Measurements from ENCODE around the gene MRPL41. TPM values are rescaled to one million over a fixed set of nuclear protein-coding genes. Genes with fewer than 3 reads are reported as not detected.
A peak's percentile ranks its signal among the peaks of the same experiment; 100 is the strongest.
"Not testable (repeated sequence)": the region's sequence is repeated elsewhere in the genome, so short reads cannot be mapped to it uniquely, and the experiment has no call there.

MRPL41 gene
- total and polyA plus RNA-seq, 2 donors = 33.3 to 84.3 TPM

DNA sequence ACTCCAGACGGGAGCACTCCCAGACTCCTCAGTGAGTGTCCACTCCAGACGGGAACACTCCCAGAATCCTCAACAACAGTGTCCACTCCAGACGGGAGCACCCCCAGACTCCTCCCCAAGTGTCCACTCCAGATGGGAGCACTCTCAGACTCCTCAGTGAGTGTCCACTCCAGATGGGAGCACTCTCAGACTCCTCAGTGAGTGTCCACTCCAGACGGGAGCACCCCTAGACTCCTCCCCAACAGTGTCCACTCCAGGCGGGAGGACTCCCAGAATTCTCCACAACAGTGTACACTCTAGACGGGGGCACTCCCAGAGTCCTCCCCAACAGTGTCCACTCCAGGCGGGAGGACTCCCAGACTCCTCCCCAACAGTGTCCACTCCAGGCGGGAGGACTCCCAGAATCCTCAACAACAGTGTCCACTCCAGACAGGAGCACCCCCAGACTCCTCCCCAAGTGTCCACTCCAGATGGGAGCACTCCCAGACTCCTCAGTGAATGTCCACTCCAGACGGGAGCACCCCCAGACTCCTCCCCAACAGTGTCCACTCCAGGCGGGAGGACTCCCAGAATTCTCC, 18.7 kb upstream of the MRPL41 start:
- H3K27ac ChIP-seq (ENCODE audit: low read depth in 1 of 2, low read length in 1 of 2); H3K4me3 ChIP-seq (ENCODE audit: low read length in 2 of 2); H3K36me3 ChIP-seq (ENCODE audit: control insufficient read depth in 2 of 2, insufficient read depth in 2 of 2, low read length in 1 of 2); DNase-seq (ENCODE audit: low read depth in 6 of 9, low spot score in 9 of 9); H3K27me3 ChIP-seq (ENCODE audit: control insufficient read depth in 2 of 2, insufficient read depth in 1 of 2, low read length in 1 of 2): not testable (repeated sequence)
- WGBS = 98% methylated on average over 10 of the region's 10 CpGs
- Histone ChIP-seq H3K9me3 (ENCODE audit: control insufficient read depth in 2 of 2, insufficient read depth in 1 of 2, low read length in 1 of 2) (peaks cover 0 to 14% of the 10 kb centered on the region in 2 donors), H3K4me1 (ENCODE audit: control insufficient read depth in 2 of 2, insufficient read depth in 2 of 2, low read length in 2 of 2) (peaks cover 0 to 26% of the 10 kb centered on the region in 2 donors)

DNA sequence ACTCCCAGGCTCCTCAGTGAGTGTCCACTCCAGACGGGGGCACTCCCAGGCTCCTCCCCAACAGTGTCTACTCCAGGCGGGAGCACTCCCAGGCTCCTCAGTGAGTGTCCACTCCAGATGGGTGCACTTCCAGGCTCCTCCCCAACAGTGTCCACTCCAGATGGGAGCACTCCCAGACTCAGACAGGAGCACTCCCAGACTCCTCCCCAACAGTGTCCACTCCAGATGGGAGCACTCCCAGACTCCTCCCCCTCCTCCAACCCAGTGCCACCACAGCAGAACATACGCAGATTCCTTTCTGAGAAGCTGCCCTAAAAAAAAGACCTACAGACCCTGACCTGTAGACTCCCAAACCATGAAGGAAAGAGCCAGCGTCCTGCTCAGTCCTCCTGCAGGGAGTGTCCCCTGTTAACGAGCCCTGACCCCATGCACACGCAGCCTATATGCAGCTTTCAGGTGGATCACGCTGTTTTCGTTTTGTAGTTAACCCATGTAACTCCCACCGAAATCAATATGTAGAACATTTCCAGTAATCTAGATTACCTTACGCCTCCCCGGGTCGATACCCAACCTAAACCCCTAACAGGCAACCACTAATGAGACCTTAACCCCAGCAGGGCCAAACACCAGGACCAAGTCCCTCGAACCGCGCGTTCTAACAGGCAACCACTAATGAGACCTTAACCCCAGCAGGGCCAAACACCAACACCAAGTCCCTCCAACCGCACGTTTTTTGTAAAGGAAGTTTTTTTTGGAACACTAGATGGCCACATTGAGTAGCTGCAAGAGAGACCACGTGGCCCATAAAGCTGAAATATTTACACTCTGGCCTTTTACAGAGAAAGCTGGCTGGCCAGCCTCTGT, 17.2 kb upstream of the MRPL41 start:
- DNase-seq (ENCODE audit: low read depth in 6 of 9, low spot score in 9 of 9) = peak in 3 of 9 donors; percentile 9 to 62 (median 18)
- no peaks in the 10 kb centered on the region for H3K27me3 ChIP-seq (ENCODE audit: control insufficient read depth in 2 of 2, insufficient read depth in 1 of 2, low read length in 1 of 2)
- H3K36me3 ChIP-seq (ENCODE audit: control insufficient read depth in 2 of 2, insufficient read depth in 2 of 2, low read length in 1 of 2) = no peaks in the 10 kb centered on the region
- H3K27ac ChIP-seq (ENCODE audit: low read depth in 1 of 2, low read length in 1 of 2) = no peak overlapping the region
- H3K4me3 ChIP-seq (ENCODE audit: low read length in 2 of 2) = no peak overlapping the region
- peaks cover 0 to 26% of the 10 kb centered on the region in 2 donors for H3K4me1 ChIP-seq (ENCODE audit: control insufficient read depth in 2 of 2, insufficient read depth in 2 of 2, low read length in 2 of 2)
- peaks cover 0 to 14% of the 10 kb centered on the region in 2 donors for H3K9me3 ChIP-seq (ENCODE audit: control insufficient read depth in 2 of 2, insufficient read depth in 1 of 2, low read length in 1 of 2)
- WGBS = 59% methylated on average over 19 of the region's 19 CpGs

DNA sequence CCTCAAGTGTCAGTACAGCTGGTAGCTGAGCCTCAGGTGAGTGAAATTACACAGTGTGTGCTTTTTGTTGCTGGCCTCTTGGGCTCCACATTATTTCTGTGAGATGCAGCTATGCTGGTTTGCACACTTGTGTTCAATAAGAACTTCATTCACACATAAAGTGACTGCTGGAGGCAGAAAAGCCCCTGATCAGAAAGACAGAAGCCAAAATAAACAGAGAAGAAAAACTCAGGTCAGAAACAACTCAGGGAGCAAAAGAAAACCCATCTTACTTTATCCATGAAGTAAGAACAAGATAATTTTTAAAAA, 16.6 kb upstream of the MRPL41 start:
- H3K4me1 ChIP-seq (ENCODE audit: control insufficient read depth in 2 of 2, insufficient read depth in 2 of 2, low read length in 2 of 2) = peaks cover 0 to 26% of the 10 kb centered on the region in 2 donors
- H3K4me3 ChIP-seq (ENCODE audit: low read length in 2 of 2) = no peak overlapping the region
- peaks cover 0 to 14% of the 10 kb centered on the region in 2 donors for H3K9me3 ChIP-seq (ENCODE audit: control insufficient read depth in 2 of 2, insufficient read depth in 1 of 2, low read length in 1 of 2)
- H3K27me3 ChIP-seq (ENCODE audit: control insufficient read depth in 2 of 2, insufficient read depth in 1 of 2, low read length in 1 of 2) = no peaks in the 10 kb centered on the region
- no peak overlapping the region for H3K27ac ChIP-seq (ENCODE audit: low read depth in 1 of 2, low read length in 1 of 2)
- DNase-seq (ENCODE audit: low read depth in 6 of 9, low spot score in 9 of 9) = no peak
- H3K36me3 ChIP-seq (ENCODE audit: control insufficient read depth in 2 of 2, insufficient read depth in 2 of 2, low read length in 1 of 2) = no peaks in the 10 kb centered on the region

GRCh38 chr9:137536594-137537131, 15.0 kb upstream of the MRPL41 start:
- Histone ChIP-seq H3K27ac (ENCODE audit: low read depth in 1 of 2, low read length in 1 of 2) (peak overlapping the region; percentile 41 to 58), H3K9me3 (ENCODE audit: control insufficient read depth in 2 of 2, insufficient read depth in 1 of 2, low read length in 1 of 2) (peaks cover 0 to 14% of the 10 kb centered on the region in 2 donors), H3K4me1 (ENCODE audit: control insufficient read depth in 2 of 2, insufficient read depth in 2 of 2, low read length in 2 of 2) (peaks cover 0 to 19% of the 10 kb centered on the region in 2 donors)
- not testable (repeated sequence) for H3K36me3 ChIP-seq (ENCODE audit: control insufficient read depth in 2 of 2, insufficient read depth in 2 of 2, low read length in 1 of 2); H3K27me3 ChIP-seq (ENCODE audit: control insufficient read depth in 2 of 2, insufficient read depth in 1 of 2, low read length in 1 of 2); H3K4me3 ChIP-seq (ENCODE audit: low read length in 2 of 2)
- WGBS = 24% methylated on average over 16 of the region's 16 CpGs
- DNase-seq (ENCODE audit: low read depth in 6 of 9, low spot score in 9 of 9) = peak in 4 of 9 donors; percentile 5 to 58 (median 26)

GRCh38 chr9:137538058-137538457, 13.6 kb upstream of the MRPL41 start:
- no peaks in the 10 kb centered on the region for H3K27me3 ChIP-seq (ENCODE audit: control insufficient read depth in 2 of 2, insufficient read depth in 1 of 2, low read length in 1 of 2)
- peaks cover 0 to 14% of the 10 kb centered on the region in 2 donors for H3K9me3 ChIP-seq (ENCODE audit: control insufficient read depth in 2 of 2, insufficient read depth in 1 of 2, low read length in 1 of 2)
- WGBS = 98% methylated on average over 16 of the region's 16 CpGs
- H3K4me3 ChIP-seq (ENCODE audit: low read length in 2 of 2) = no peak overlapping the region
- no peak overlapping the region for H3K27ac ChIP-seq (ENCODE audit: low read depth in 1 of 2, low read length in 1 of 2)
- H3K4me1 ChIP-seq (ENCODE audit: control insufficient read depth in 2 of 2, insufficient read depth in 2 of 2, low read length in 2 of 2) = peaks cover 0 to 16% of the 10 kb centered on the region in 2 donors
- H3K36me3 ChIP-seq (ENCODE audit: control insufficient read depth in 2 of 2, insufficient read depth in 2 of 2, low read length in 1 of 2) = no peaks in the 10 kb centered on the region
- no peak for DNase-seq (ENCODE audit: low read depth in 6 of 9, low spot score in 9 of 9)

GRCh38 chr9:137540536-137540935, 11.1 kb upstream of the MRPL41 start:
- WGBS = 98% methylated on average over 18 of the region's 18 CpGs

DNA sequence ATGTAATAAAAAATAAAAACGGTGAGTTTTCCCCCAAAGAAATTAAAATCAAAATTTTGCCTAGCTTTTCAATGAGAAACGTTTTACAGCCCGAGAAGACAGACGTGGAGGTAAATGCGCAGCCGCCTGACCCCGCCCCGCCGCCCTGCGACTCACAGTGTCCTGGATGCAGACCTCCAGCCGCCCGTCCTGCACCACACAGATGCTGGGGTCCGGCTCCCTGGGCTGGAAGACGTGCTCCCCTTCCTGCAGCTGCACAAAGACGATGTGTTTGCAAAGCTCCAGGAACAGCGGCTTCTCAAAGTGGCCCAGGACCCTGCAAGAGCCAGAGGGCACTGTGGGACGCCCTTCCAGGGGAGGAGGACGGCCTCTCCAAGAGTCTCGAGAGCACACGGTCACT, 9.2 kb upstream of the MRPL41 start:
- Histone ChIP-seq H3K27me3 (ENCODE audit: control insufficient read depth in 2 of 2, insufficient read depth in 1 of 2, low read length in 1 of 2) (no peaks in the 10 kb centered on the region), H3K9me3 (ENCODE audit: control insufficient read depth in 2 of 2, insufficient read depth in 1 of 2, low read length in 1 of 2) (peaks cover 0 to 7% of the 10 kb centered on the region in 2 donors), H3K4me3 (ENCODE audit: low read length in 2 of 2) (no peak overlapping the region), H3K4me1 (ENCODE audit: control insufficient read depth in 2 of 2, insufficient read depth in 2 of 2, low read length in 2 of 2) (no peaks in the 10 kb centered on the region), H3K27ac (ENCODE audit: low read depth in 1 of 2, low read length in 1 of 2) (no peak overlapping the region), H3K36me3 (ENCODE audit: control insufficient read depth in 2 of 2, insufficient read depth in 2 of 2, low read length in 1 of 2) (no peaks in the 10 kb centered on the region)
- WGBS = 98% methylated on average over 20 of the region's 20 CpGs
- no peak for DNase-seq (ENCODE audit: low read depth in 6 of 9, low spot score in 9 of 9)

More at GRCh38 chr9:137540536-137540935, 11.1 kb upstream of the MRPL41 start:
- Histone ChIP-seq H3K27ac (ENCODE audit: low read depth in 1 of 2, low read length in 1 of 2) (no peak overlapping the region), H3K27me3 (ENCODE audit: control insufficient read depth in 2 of 2, insufficient read depth in 1 of 2, low read length in 1 of 2) (no peaks in the 10 kb centered on the region), H3K4me1 (ENCODE audit: control insufficient read depth in 2 of 2, insufficient read depth in 2 of 2, low read length in 2 of 2) (peaks cover 0 to 10% of the 10 kb centered on the region in 2 donors), H3K9me3 (ENCODE audit: control insufficient read depth in 2 of 2, insufficient read depth in 1 of 2, low read length in 1 of 2) (peaks cover 0 to 14% of the 10 kb centered on the region in 2 donors), H3K4me3 (ENCODE audit: low read length in 2 of 2) (no peak overlapping the region), H3K36me3 (ENCODE audit: control insufficient read depth in 2 of 2, insufficient read depth in 2 of 2, low read length in 1 of 2) (no peaks in the 10 kb centered on the region)
- DNase-seq (ENCODE audit: low read depth in 6 of 9, low spot score in 9 of 9) = no peak

DNA sequence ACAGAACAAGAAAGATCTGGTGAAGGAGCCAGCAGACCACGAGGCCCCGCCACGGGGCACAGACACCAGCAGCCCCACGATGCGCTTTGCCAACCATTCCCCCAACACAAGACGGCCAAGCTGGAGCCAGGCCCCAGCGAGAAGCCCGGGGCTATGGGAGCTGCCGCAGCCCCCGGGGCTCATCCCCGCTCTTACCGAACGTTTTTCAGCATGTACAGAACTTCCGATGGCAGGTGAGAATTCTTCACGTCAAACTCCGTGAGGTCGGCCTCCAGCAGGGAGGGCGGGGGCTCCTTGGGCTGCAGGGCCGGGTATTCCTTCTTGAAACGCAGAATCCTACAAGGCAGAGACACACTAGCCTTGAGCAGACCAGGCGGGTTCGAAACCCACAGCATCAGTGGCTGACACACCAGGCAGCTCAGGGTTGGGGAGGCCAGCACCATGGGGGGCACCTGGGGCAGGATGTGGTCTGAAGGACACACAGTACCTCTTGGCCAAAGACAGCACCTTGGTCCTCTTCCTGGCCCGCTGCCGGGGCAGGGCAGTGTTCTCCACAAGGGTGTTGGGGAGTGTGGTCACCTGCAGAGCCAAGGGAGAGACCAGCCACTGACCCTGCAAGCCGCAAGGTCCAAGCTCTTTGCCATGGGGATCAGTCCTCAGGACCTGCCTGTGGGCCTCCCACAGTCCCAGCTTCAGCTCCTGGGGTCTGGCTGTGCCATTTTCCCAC, 8.3 kb upstream of the MRPL41 start:
- no peaks in the 10 kb centered on the region for H3K27me3 ChIP-seq (ENCODE audit: control insufficient read depth in 2 of 2, insufficient read depth in 1 of 2, low read length in 1 of 2)
- DNase-seq (ENCODE audit: low read depth in 6 of 9, low spot score in 9 of 9) = no peak
- peaks cover 0 to 4% of the 10 kb centered on the region in 2 donors for H3K9me3 ChIP-seq (ENCODE audit: control insufficient read depth in 2 of 2, insufficient read depth in 1 of 2, low read length in 1 of 2)
- H3K4me1 ChIP-seq (ENCODE audit: control insufficient read depth in 2 of 2, insufficient read depth in 2 of 2, low read length in 2 of 2) = no peaks in the 10 kb centered on the region
- no peaks in the 10 kb centered on the region for H3K36me3 ChIP-seq (ENCODE audit: control insufficient read depth in 2 of 2, insufficient read depth in 2 of 2, low read length in 1 of 2)
- H3K27ac ChIP-seq (ENCODE audit: low read depth in 1 of 2, low read length in 1 of 2) = no peak overlapping the region
- 96% methylated on average over 25 of the region's 25 CpGs for WGBS
- no peak overlapping the region for H3K4me3 ChIP-seq (ENCODE audit: low read length in 2 of 2)
